Stimulated activated naive CD8-positive, alpha-beta T cell treated with anti-CD3 and anti-CD28 coated beads, Interleukin-15, Interleukin-2, amounts not matched to agents 100 U/mL and 50 U/mL, for 24 hours (primary cell): ENCODE data around the gene PLCD3.

ENCODE experiments used
- ATAC-seq: fragments of 150-1000 bp; cut with Tn5 transposase; one replicate; pipeline ENCODE4 v1.10.0; 2021
- DNase-seq: peaks from one replicate; pipeline ENCODE4 v3.0.0; 2021

PLCD3 gene

GRCh38 chr17:45149669-45150664 lies 17.7 kb upstream of the PLCD3 start:
- ATAC-seq, result no peak
- peak; percentile 55 for DNase-seq

GRCh38 chr17:45149037-45149668 lies 16.8 kb upstream of the PLCD3 start:
- DNase-seq, result peak; percentile 86

GRCh38 chr17:45148183-45149036 lies 16.1 kb upstream of the PLCD3 start, which contains the start of gene HEXIM1:
TSS of gene HEXIM1 (plus strand) at chr17:45148475. CDS start at chr17:45149191, 716 bp downstream.
- DNase-seq (peak; percentile 99), ATAC-seq (peak; percentile 83)

More at GRCh38 chr17:45149037-45149668, 16.8 kb upstream of the PLCD3 start:
- peak; percentile 48 for ATAC-seq

GRCh38 chr17:45147581-45148182 lies 15.4 kb upstream of the PLCD3 start:
- DNase-seq (peak; percentile 82), ATAC-seq (peak; percentile 29)

GRCh38 chr17:45146890-45147580 lies 14.7 kb upstream of the PLCD3 start:
- ATAC-seq (peak; percentile 1), DNase-seq (no peak)

- DNase-seq, result no peak
- ATAC-seq, result no peak
Measured at GRCh38 chr17:45146592-45146889, 14.2 kb upstream of the PLCD3 start.

GRCh38 chr17:45146166-45146565 lies 13.9 kb upstream of the PLCD3 start:
- ATAC-seq (no peak), DNase-seq (no peak)

- no peak for DNase-seq
Measured at GRCh38 chr17:45145035-45145389, 12.7 kb upstream of the PLCD3 start.

GRCh38 chr17:45144199-45145034 lies 12.1 kb upstream of the PLCD3 start:
- DNase-seq (peak; percentile 48), ATAC-seq (no peak)

More at GRCh38 chr17:45145035-45145389, 12.7 kb upstream of the PLCD3 start:
- ATAC-seq, result no peak

- ATAC-seq, result no peak
- DNase-seq, result peak; percentile 59
Measured at GRCh38 chr17:45143767-45144198, 11.5 kb upstream of the PLCD3 start.

GRCh38 chr17:45143094-45143670 lies 10.9 kb upstream of the PLCD3 start:
- DNase-seq (no peak), ATAC-seq (no peak)

- no peak for ATAC-seq
- DNase-seq, result no peak
Measured at GRCh38 chr17:45139533-45139920, 7.2 kb upstream of the PLCD3 start.

- ATAC-seq (no peak), DNase-seq (no peak)
Measured at GRCh38 chr17:45138911-45139532, 6.7 kb upstream of the PLCD3 start.

- no peak for ATAC-seq
- no peak for DNase-seq
Measured at GRCh38 chr17:45137561-45138305, 5.4 kb upstream of the PLCD3 start.

- ATAC-seq (no peak), DNase-seq (no peak)
Measured at GRCh38 chr17:45136846-45137560, 4.7 kb upstream of the PLCD3 start.

- ATAC-seq (no peak), DNase-seq (no peak)
Measured at GRCh38 chr17:45135978-45136791, 3.9 kb upstream of the PLCD3 start.
